Endodermal cell (in vitro differentiated cells): ENCODE data around the gene UBE2H. TPM values are rescaled to one million over a fixed set of nuclear protein-coding genes. Genes with fewer than 3 reads are reported as not detected.

Experiments used
- DNase-seq: peaks from one replicate; pipeline ENCODE4 v3.0.0-alpha.2; 2017
- H3K27ac ChIP-seq: 2 replicates; pipeline ENCODE4 v1.5.1; 2013; ENCODE audit warnings: mild to moderate bottlenecking, low read depth, low read length, moderate library complexity
- H3K27me3 ChIP-seq: 2 replicates; pipeline ENCODE4 v1.6.1; 2013; ENCODE audit warnings: mild to moderate bottlenecking, low read length, moderate library complexity; ENCODE audit not compliant: insufficient read depth, control insufficient read depth, poor library complexity, severe bottlenecking
- H3K36me3 ChIP-seq: 2 replicates; pipeline ENCODE4 v1.7.0; 2013; ENCODE audit warnings: mild to moderate bottlenecking, low read length, moderate library complexity; ENCODE audit not compliant: control insufficient read depth, insufficient read depth
- H3K4me1 ChIP-seq: one replicate; pipeline ENCODE4 v1.7.0; 2013; ENCODE audit warnings: low read length; ENCODE audit not compliant: control insufficient read depth, insufficient read depth
- H3K4me3 ChIP-seq: 2 replicates; pipeline ENCODE4 v1.5.1; 2013; ENCODE audit warnings: mild to moderate bottlenecking, low read length, moderate library complexity
- H3K9ac ChIP-seq: 2 replicates; pipeline ENCODE4 v1.6.1; 2013; ENCODE audit warnings: mild to moderate bottlenecking, low read length, moderate library complexity; ENCODE audit not compliant: poor library complexity, severe bottlenecking; ENCODE audit errors: extremely low read depth
- H3K9me3 ChIP-seq: 2 replicates; pipeline ENCODE4 v1.6.1; 2013; ENCODE audit warnings: mild to moderate bottlenecking, low read length, moderate library complexity; ENCODE audit not compliant: control insufficient read depth
- H3K27ac Mint-ChIP-seq: 2 replicates; pipeline ENCODE4 v1.8.0; 2020; ENCODE audit warnings: mixed read lengths
- H3K27me3 Mint-ChIP-seq: 2 replicates; pipeline ENCODE4 v1.8.0; 2021; ENCODE audit warnings: mild to moderate bottlenecking, mixed read lengths; ENCODE audit not compliant: insufficient read depth
- H3K36me3 Mint-ChIP-seq: 2 replicates; pipeline ENCODE4 v1.8.0; 2020; ENCODE audit warnings: low read depth, mixed read lengths
- H3K4me1 Mint-ChIP-seq: 2 replicates; pipeline ENCODE4 v1.8.0; 2020; ENCODE audit warnings: mixed read lengths
- H3K4me3 Mint-ChIP-seq: 2 replicates; pipeline ENCODE4 v1.8.0; 2020; ENCODE audit warnings: mild to moderate bottlenecking, moderate library complexity, mixed read lengths
- H3K9me3 Mint-ChIP-seq: 2 replicates; pipeline ENCODE4 v1.8.0; 2020; ENCODE audit warnings: mild to moderate bottlenecking, mixed read lengths
- WGBS, 2 experiments: methylation state at CpG; one replicate each; pipeline versions ENCODE4 v1.1.5 to v1.1.7; 2013; ENCODE audit warnings: missing lambda C conversion rate in 2 of 2, mixed read lengths in 1 of 2; ENCODE audit not compliant: insufficient coverage in 1 of 2, insufficient read length in 1 of 2; 5-methylcytosine and 5-hydroxymethylcytosine counted together
- total RNA-seq, 2 donors: library from RNA; stranded (reverse); fragmentation: NEBNext Ultra II Directional in 1 of 2; extraction: Animal tissue kit (Norgen Biotek cat#: 25700) in 1 of 2; gene quantifications; 2 replicates in 1 of 2; 3 replicates in 1 of 2; pipeline ENCODE4 v1.2.1, GENCODE V29; 2021
- TF ChIP-seq, protein P1 (sequence below): fragments of 200-600 bp; sonication (generic); conservative IDR thresholded peaks from 2 replicates; pipeline ENCODE4 v1.5.0; 2021; ENCODE audit warnings: antibody characterized with exemption, mild to moderate bottlenecking

The UBE2H gene
- total RNA-seq, 2 donors from 2014 or later: 74.5 to 74.7 TPM

DNA sequence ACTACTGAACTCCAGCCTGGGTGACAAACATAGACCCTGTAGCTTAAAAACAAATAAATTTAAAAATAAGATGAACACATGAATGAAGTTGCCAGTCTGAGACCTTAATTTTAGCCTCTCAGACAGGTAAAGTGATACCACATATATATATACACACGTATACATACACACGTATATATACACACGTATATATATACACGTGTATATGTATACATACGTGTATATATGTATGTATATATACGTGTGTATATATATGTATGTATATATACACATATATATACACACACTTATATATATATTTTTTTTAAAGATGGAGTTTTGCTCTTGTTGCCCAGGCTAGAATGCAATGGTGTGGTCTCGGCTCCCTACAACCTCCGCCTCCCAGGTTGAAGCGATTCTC lies 62.7 kb downstream of the UBE2H start:
- DNase-seq: no peak
- H3K4me3 ChIP-seq: no peak overlapping the region

DNA sequence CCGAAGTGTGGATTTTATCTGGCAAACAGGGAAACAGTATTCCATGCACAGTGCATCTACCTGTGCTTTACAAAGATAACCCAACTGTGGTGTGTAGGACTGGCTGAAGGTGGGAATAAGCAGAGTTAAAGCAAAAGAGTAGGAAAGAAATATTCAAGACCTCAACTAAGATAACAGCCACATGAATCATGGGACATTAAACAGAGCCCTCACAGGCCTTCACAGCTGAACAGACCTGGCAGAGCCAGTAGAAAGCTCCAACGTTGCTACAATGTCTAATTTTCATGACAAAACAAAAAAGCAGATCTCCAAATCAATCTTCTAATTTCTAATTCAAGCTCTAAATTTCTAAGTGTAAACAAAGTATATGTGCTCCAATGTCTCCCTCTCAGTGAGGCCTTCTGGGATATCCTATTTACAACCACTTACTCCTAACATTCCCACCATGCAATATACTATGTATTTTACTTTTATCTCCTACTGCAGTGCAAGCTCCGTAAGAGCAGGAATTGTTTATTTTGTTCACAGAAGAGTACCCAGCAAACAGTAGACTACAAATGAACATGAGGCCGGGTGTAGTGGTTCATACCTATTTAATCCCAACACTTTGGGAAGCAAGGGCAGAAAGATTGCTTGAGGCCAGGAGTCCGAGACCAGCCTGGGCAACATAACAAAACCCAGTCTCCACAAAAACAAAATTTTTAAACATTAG lies 63.5 kb downstream of the UBE2H start:
- Mint-ChIP-seq H3K27ac (peak overlapping the region; percentile 5), H3K4me1 (no peaks in the 10 kb centered on the region), H3K4me3 (no peak overlapping the region), H3K9me3 (no peaks in the 10 kb centered on the region), H3K36me3 (peaks cover 19% of the 10 kb centered on the region), H3K27me3 (no peaks in the 10 kb centered on the region)
- no peaks in the 10 kb centered on the region for H3K4me1 ChIP-seq
- TF ChIP-seq, protein P1, sequence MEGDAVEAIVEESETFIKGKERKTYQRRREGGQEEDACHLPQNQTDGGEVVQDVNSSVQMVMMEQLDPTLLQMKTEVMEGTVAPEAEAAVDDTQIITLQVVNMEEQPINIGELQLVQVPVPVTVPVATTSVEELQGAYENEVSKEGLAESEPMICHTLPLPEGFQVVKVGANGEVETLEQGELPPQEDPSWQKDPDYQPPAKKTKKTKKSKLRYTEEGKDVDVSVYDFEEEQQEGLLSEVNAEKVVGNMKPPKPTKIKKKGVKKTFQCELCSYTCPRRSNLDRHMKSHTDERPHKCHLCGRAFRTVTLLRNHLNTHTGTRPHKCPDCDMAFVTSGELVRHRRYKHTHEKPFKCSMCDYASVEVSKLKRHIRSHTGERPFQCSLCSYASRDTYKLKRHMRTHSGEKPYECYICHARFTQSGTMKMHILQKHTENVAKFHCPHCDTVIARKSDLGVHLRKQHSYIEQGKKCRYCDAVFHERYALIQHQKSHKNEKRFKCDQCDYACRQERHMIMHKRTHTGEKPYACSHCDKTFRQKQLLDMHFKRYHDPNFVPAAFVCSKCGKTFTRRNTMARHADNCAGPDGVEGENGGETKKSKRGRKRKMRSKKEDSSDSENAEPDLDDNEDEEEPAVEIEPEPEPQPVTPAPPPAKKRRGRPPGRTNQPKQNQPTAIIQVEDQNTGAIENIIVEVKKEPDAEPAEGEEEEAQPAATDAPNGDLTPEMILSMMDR: no peak
- H3K27ac ChIP-seq: no peak overlapping the region
- 81 to 94% methylated on average over 3 to 5 of the region's 5 CpGs for WGBS, 2 experiments
- no peaks in the 10 kb centered on the region for H3K9me3 ChIP-seq
- no peak overlapping the region for H3K9ac ChIP-seq
- peaks cover 10% of the 10 kb centered on the region for H3K36me3 ChIP-seq
- H3K27me3 ChIP-seq: no peaks in the 10 kb centered on the region
- no peak overlapping the region for H3K4me3 ChIP-seq
- DNase-seq: no peak

More for the DNA sequence above, 62.7 kb downstream of the UBE2H start:
- H3K9me3 ChIP-seq: no peaks in the 10 kb centered on the region
- WGBS, 2 experiments: 97% methylated on average over 3 to 4 of the region's 9 CpGs
- H3K36me3 ChIP-seq: peaks cover 14% of the 10 kb centered on the region
- Mint-ChIP-seq H3K27me3 (no peaks in the 10 kb centered on the region), H3K9me3 (no peaks in the 10 kb centered on the region), H3K4me3 (no peak overlapping the region), H3K36me3 (peaks cover 16% of the 10 kb centered on the region), H3K27ac (no peak overlapping the region), H3K4me1 (no peaks in the 10 kb centered on the region)
- no peaks in the 10 kb centered on the region for H3K4me1 ChIP-seq
- H3K9ac ChIP-seq: no peak overlapping the region
- H3K27ac ChIP-seq: no peak overlapping the region
- no peaks in the 10 kb centered on the region for H3K27me3 ChIP-seq
- TF ChIP-seq, protein P1: no peak

DNA sequence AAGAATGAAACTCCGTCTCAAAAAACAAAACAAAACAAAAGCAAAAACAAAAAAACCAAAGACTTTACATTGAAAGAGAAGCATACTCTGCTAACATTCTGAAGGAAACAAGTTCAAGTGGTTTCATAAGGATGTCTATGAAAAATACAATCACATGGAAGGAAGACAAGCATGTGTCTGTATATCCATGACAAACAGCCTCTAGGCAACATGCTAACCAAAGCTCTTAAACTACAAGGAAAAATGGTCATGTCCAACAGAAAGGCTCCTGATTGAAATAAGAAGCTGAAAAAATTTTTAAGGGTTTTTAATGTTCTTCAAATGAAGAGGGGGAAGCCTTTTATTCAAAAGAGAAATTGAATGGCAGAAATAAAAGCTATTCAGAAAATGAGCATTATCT lies 64.9 kb downstream of the UBE2H start:
- Mint-ChIP-seq H3K4me3 (no peak overlapping the region), H3K27ac (peak overlapping the region; percentile 72), H3K36me3 (peaks cover 20% of the 10 kb centered on the region), H3K27me3 (no peaks in the 10 kb centered on the region), H3K9me3 (no peaks in the 10 kb centered on the region), H3K4me1 (peaks cover 2% of the 10 kb centered on the region)
- H3K4me1 ChIP-seq: no peaks in the 10 kb centered on the region
- TF ChIP-seq, protein P1: no peak
- no peak overlapping the region for H3K27ac ChIP-seq
- H3K27me3 ChIP-seq: no peaks in the 10 kb centered on the region
- no peak overlapping the region for H3K9ac ChIP-seq
- 94% methylated on average over 1 of the region's 1 CpG; no CpG with 5 or more reads in 1 of the 2 experiments for WGBS, 2 experiments
- no peak overlapping the region for H3K4me3 ChIP-seq
- peaks cover 10% of the 10 kb centered on the region for H3K36me3 ChIP-seq
- no peak for DNase-seq
- no peaks in the 10 kb centered on the region for H3K9me3 ChIP-seq
